Esophagus squamous epithelium (tissue), 4 donors: Measurements from ENCODE around the gene ZNF565.

ENCODE experiments used
- CTCF ChIP-seq, 6 experiments: fragments of 450-650 bp in 4 of 6; fragments of 200-600 bp in 2 of 6; sonication (generic) in 2 of 6; IDR thresholded peaks; one replicate each; pipeline ENCODE4 v1.5.1; 2016 to 2019; ENCODE audit warnings: antibody characterized with exemption in 6 of 6, mild to moderate bottlenecking in 4 of 6, moderate library complexity in 4 of 6
- POLR2A ChIP-seq, 4 donors: fragments of 450-650 bp; IDR thresholded peaks; one replicate each; pipeline ENCODE4 v1.6.1; 2017; ENCODE audit warnings: antibody characterized with exemption in 4 of 4, mild to moderate bottlenecking in 4 of 4, moderate library complexity in 3 of 4

GRCh38 chr19:36254848-36255247 lies 40.4 kb upstream of the ZNF565 start:
- TF ChIP-seq CTCF (IDR thresholded peaks at IDR 0.05) (no peak), POLR2A (IDR thresholded peaks at IDR 0.05) (no peak)
